HFFc6 (cell line): ENCODE results near the gene GPR158. TPM values are rescaled to one million over a fixed set of nuclear protein-coding genes. Genes with fewer than 3 reads are reported as not detected.

Experiments used
- DNase-seq: peaks from one replicate; pipeline ENCODE4 v3.0.0-alpha.2; 2018
- H3K27ac Mint-ChIP-seq: 2 replicates; pipeline ENCODE4 v1.8.0; 2020; ENCODE audit warnings: mild to moderate bottlenecking, mixed read lengths
- H3K27me3 Mint-ChIP-seq: 2 replicates; pipeline ENCODE4 v1.8.0; 2021; ENCODE audit warnings: mild to moderate bottlenecking, moderate library complexity, mixed read lengths; ENCODE audit not compliant: insufficient read depth
- H3K36me3 Mint-ChIP-seq: 2 replicates; pipeline ENCODE4 v1.8.0; 2021; ENCODE audit warnings: low read depth, mixed read lengths
- H3K4me1 Mint-ChIP-seq: 2 replicates; pipeline ENCODE4 v1.8.0; 2020; ENCODE audit warnings: low read depth, mixed read lengths
- H3K4me3 Mint-ChIP-seq: 2 replicates; pipeline ENCODE4 v1.8.0; 2020; ENCODE audit warnings: mild to moderate bottlenecking, moderate library complexity, mixed read lengths
- H3K9me3 Mint-ChIP-seq: 2 replicates; pipeline ENCODE4 v1.8.0; 2020; ENCODE audit warnings: mild to moderate bottlenecking, mixed read lengths
- total RNA-seq, 6 experiments: library from RNA; stranded (reverse); fragmentation: NEBNext Ultra II Directional; extraction: Animal tissue kit (Norgen Biotek cat#: 25700); gene quantifications; 2 replicates in 1 of 6; 3 replicates in 5 of 6; pipeline ENCODE4 v1.2.3, GENCODE V29; 2021
- TF ChIP-seq, protein P1 (sequence below): fragments of 200-600 bp; sonication (generic); IDR thresholded peaks from 2 replicates; pipeline ENCODE4 v1.5.0; 2021; ENCODE audit warnings: antibody characterized with exemption, mild to moderate bottlenecking

GPR158 gene
- total RNA-seq, 6 experiments from 2014 or later = not detected

DNA sequence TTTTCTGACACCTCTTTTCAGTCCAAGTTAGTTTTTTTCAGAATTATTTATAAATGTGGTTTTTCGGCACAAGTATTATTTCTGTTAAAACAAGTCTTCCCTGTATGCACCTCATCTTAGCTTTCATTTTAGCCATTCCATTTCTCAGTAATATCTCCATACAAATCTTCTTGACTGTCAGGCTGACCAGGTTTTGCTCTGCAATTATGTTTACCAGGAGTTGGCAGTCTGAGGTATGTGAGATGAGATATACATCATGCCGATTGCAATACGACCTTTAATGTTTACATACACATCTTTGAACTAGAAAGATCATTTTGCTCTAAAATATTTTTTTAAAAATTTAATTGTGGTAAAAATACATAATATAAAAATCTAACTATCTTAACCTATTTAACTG, 209.8 kb downstream of the GPR158 start:
- H3K36me3 Mint-ChIP-seq = no peaks in the 10 kb centered on the region
- no peak for DNase-seq
- peaks cover 47% of the 10 kb centered on the region for H3K9me3 Mint-ChIP-seq
- no peak overlapping the region for H3K4me3 Mint-ChIP-seq
- H3K27ac Mint-ChIP-seq = no peak overlapping the region
- no peaks in the 10 kb centered on the region for H3K4me1 Mint-ChIP-seq
- H3K27me3 Mint-ChIP-seq = no peaks in the 10 kb centered on the region
- TF ChIP-seq, protein P1, sequence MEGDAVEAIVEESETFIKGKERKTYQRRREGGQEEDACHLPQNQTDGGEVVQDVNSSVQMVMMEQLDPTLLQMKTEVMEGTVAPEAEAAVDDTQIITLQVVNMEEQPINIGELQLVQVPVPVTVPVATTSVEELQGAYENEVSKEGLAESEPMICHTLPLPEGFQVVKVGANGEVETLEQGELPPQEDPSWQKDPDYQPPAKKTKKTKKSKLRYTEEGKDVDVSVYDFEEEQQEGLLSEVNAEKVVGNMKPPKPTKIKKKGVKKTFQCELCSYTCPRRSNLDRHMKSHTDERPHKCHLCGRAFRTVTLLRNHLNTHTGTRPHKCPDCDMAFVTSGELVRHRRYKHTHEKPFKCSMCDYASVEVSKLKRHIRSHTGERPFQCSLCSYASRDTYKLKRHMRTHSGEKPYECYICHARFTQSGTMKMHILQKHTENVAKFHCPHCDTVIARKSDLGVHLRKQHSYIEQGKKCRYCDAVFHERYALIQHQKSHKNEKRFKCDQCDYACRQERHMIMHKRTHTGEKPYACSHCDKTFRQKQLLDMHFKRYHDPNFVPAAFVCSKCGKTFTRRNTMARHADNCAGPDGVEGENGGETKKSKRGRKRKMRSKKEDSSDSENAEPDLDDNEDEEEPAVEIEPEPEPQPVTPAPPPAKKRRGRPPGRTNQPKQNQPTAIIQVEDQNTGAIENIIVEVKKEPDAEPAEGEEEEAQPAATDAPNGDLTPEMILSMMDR = no peak

DNA sequence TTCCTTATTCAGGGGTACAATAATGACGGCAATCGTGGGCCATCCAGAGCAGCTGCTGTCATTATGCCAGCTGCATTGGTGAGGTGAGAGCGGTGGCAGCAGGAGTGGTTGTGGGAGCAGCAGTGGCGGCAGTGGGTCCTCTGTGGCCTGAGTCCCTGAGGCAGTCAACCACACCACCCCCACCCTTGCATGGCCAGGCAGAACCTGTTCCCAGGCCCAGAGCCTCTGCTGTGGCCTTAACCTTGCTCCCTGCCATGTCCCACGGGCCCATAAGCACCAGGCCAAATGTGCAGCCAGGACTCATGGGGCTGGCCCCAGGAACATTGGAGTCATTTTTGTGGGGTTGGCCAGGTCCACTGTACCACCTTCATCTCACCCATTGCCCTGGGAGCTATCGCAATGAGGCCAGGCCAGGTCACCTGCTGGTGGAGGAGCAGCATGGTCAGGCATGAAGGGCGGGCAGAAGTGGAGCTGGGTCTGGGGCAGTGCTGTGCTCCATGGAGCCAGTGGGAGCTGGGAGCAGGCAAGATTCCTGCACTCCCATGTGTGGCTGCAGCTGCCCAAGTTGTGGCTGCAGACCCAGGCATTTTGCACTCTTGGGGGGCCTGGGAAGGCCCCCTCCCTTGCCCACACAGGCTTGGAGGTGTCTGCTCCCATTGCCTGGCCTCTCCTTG, 213.5 kb downstream of the GPR158 start:
- no peaks in the 10 kb centered on the region for H3K4me1 Mint-ChIP-seq
- no peaks in the 10 kb centered on the region for H3K27me3 Mint-ChIP-seq
- DNase-seq = no peak
- H3K27ac Mint-ChIP-seq = no peak overlapping the region
- no peaks in the 10 kb centered on the region; the same call in 1 of the 2 replicates for H3K36me3 Mint-ChIP-seq
- H3K4me3 Mint-ChIP-seq = no peak overlapping the region
- TF ChIP-seq, protein P1 = no peak
- H3K9me3 Mint-ChIP-seq = peaks cover 60% of the 10 kb centered on the region

DNA sequence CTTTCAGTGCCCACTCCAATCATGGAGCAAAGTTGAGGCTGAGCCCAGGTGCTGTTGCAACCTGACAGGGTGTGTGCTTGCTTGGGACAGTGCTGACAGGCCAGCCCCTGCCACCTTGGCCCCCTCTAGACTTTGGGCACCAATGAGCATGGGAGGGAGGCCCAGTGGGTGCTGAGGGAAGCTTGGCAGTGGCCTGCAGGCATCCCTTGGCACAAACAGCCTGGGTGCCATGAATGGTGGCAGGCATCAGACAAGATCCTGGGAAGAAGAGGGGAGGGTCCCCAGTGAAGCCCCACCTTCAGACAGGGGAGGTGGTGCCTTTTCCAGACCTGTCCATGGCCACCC, 214.0 kb downstream of the GPR158 start:
- Mint-ChIP-seq H3K36me3 (no peaks in the 10 kb centered on the region; the same call in 1 of the 2 replicates), H3K9me3 (peaks cover 64% of the 10 kb centered on the region), H3K4me1 (no peaks in the 10 kb centered on the region), H3K27ac (no peak overlapping the region), H3K27me3 (no peaks in the 10 kb centered on the region), H3K4me3 (no peak overlapping the region)
- TF ChIP-seq, protein P1 = no peak
- no peak for DNase-seq

DNA sequence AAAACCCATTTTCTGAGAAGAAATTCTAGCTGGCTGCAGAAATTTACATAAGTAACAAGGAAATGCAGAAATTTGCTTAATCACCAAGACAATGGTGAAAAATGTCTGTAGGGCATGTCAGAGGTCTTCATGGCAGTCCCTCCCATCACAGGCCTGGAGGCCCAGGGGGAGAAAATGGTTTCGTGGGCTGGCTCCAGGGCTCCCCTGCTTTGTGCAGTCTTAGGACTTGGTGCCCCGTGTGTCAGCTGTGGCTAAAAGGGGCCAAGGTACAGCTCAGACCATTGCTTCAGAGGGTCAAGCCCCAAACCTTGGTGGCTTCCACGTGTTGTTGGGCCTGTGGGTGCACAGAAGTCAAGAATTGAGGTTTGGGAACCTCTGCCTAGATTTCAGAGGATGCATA, 215.9 kb downstream of the GPR158 start:
- TF ChIP-seq, protein P1 = no peak
- no peak overlapping the region for H3K27ac Mint-ChIP-seq
- H3K4me3 Mint-ChIP-seq = no peak overlapping the region
- H3K9me3 Mint-ChIP-seq = peaks cover 68% of the 10 kb centered on the region
- H3K27me3 Mint-ChIP-seq = no peaks in the 10 kb centered on the region
- no peak for DNase-seq
- H3K36me3 Mint-ChIP-seq = no peaks in the 10 kb centered on the region; the same call in 1 of the 2 replicates
- no peaks in the 10 kb centered on the region for H3K4me1 Mint-ChIP-seq

DNA sequence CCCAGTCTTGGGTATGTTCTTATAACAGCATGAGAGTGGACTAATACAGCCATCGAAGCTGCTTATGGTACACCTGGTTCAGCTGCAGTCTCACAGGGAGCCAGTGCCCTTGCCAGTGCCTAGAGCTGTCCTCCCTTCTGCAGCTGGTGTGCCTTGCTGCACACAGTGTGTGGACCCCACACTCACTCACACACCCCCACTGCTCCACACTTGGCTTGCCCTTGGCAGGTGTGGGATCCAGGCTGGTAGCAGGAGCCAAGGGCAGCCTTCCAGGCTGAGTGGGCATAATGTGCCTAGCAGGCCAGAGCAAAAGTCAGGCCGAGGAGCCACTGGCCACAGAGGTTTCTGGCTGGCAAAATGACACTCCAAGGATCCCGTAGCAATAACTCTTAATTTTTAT, 217.3 kb downstream of the GPR158 start:
- DNase-seq = no peak
- TF ChIP-seq, protein P1 = no peak
- no peak overlapping the region for H3K4me3 Mint-ChIP-seq
- no peaks in the 10 kb centered on the region for H3K4me1 Mint-ChIP-seq
- H3K27ac Mint-ChIP-seq = no peak overlapping the region
- H3K36me3 Mint-ChIP-seq = no peaks in the 10 kb centered on the region; the same call in 1 of the 2 replicates
- no peaks in the 10 kb centered on the region for H3K27me3 Mint-ChIP-seq
- peaks cover 57% of the 10 kb centered on the region for H3K9me3 Mint-ChIP-seq
